IgD-negative memory B cell (primary cell): Measurements from ENCODE around the gene RSRC1. TPM values are rescaled to one million over a fixed set of nuclear protein-coding genes. Genes with fewer than 3 reads are reported as not detected.
"Not testable (repeated sequence)": the region's sequence is repeated elsewhere in the genome, so short reads cannot be mapped to it uniquely, and the experiment has no call there.

Experiments
- H3K27ac Mint-ChIP-seq, 3 donors: one replicate each; pipeline ENCODE4 v1.8.0; 2020 to 2022; ENCODE audit warnings: mild to moderate bottlenecking in 3 of 3, mixed read lengths in 3 of 3, moderate library complexity in 1 of 3
- H3K27me3 Mint-ChIP-seq: one replicate; pipeline ENCODE4 v1.8.0; 2021; ENCODE audit warnings: mixed read lengths
- H3K36me3 Mint-ChIP-seq: one replicate; pipeline ENCODE4 v1.8.0; 2020; ENCODE audit warnings: mild to moderate bottlenecking, mixed read lengths
- H3K4me1 Mint-ChIP-seq, 3 donors: one replicate each; pipeline ENCODE4 v1.8.0; 2020 to 2022; ENCODE audit warnings: mixed read lengths in 3 of 3, mild to moderate bottlenecking in 1 of 3
- H3K4me3 Mint-ChIP-seq, 4 donors: one replicate each; pipeline ENCODE4 v1.8.0; 2020 to 2022; ENCODE audit warnings: mild to moderate bottlenecking in 4 of 4, mixed read lengths in 4 of 4, moderate library complexity in 3 of 4
- H3K9me3 Mint-ChIP-seq, 3 donors: one replicate each; pipeline ENCODE4 v1.8.0; 2020 to 2021; ENCODE audit warnings: mixed read lengths in 3 of 3, mild to moderate bottlenecking in 1 of 3
- polyA plus RNA-seq: library from polyadenylated mRNA; unstranded; fragments of 300-500 nt; fragmentation: Illumina TruSeq; gene quantifications from one replicate; pipeline ENCODE4 v1.2.3, GENCODE V29; 2021

RSRC1 gene
- polyA plus RNA-seq, 1 donor from 2014 or later = 42.3 TPM

- H3K4me1 Mint-ChIP-seq, H3K4me3 Mint-ChIP-seq, H3K27ac Mint-ChIP-seq, H3K27me3 Mint-ChIP-seq: not testable (repeated sequence)
- Mint-ChIP-seq H3K36me3 (peaks cover 12% of the 10 kb centered on the region), H3K9me3 (peaks cover 6 to 12% (median 8%) of the 10 kb centered on the region in 3 donors)
Measured at GRCh38 chr3:158495398-158495902, 385.6 kb downstream of the RSRC1 start.

GRCh38 chr3:158505117-158505516 is 395.2 kb downstream of the RSRC1 start:
- Mint-ChIP-seq H3K4me3 (no peak overlapping the region), H3K27ac (no peak overlapping the region)

DNA sequence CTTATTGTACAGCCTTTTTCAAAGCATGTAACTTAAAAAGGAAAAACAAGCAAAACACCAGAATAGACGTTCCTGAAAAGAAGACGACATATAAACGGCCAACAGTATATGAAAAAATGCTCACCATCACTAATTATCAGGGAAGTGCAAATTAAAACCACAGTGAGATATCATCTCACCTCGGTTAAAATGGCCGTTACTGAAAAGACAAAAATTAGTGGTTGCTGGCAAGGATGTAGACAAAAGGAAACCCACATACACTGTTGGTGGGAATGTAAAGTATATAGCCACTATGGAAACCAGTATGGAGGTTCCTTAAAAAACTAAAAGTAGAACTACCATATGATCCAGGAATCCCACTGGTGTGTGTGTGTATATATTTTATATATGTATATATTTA is 396.6 kb downstream of the RSRC1 start:
- Mint-ChIP-seq H3K27ac (no peak overlapping the region), H3K36me3 (peaks cover 6% of the 10 kb centered on the region), H3K4me3 (no peak overlapping the region), H3K4me1 (no peaks in the 10 kb centered on the region), H3K9me3 (peaks cover 2 to 7% (median 6%) of the 10 kb centered on the region in 3 donors), H3K27me3 (no peaks in the 10 kb centered on the region)

More at GRCh38 chr3:158505117-158505516, 395.2 kb downstream of the RSRC1 start:
- Mint-ChIP-seq H3K36me3 (peaks cover 9% of the 10 kb centered on the region), H3K27me3 (no peaks in the 10 kb centered on the region), H3K9me3 (peaks cover 4 to 7% (median 7%) of the 10 kb centered on the region in 3 donors), H3K4me1 (no peaks in the 10 kb centered on the region)

- Mint-ChIP-seq H3K4me1 (no peaks in the 10 kb centered on the region), H3K36me3 (peaks cover 5% of the 10 kb centered on the region), H3K4me3 (no peak overlapping the region), H3K9me3 (peaks cover 4 to 7% (median 6%) of the 10 kb centered on the region in 3 donors), H3K27me3 (no peaks in the 10 kb centered on the region), H3K27ac (no peak overlapping the region)
Measured at GRCh38 chr3:158508481-158508880, 398.6 kb downstream of the RSRC1 start.

- H3K27me3 Mint-ChIP-seq = no peaks in the 10 kb centered on the region
- peaks cover 4 to 7% (median 6%) of the 10 kb centered on the region in 3 donors for H3K9me3 Mint-ChIP-seq
- H3K4me3 Mint-ChIP-seq = no peak overlapping the region
- peaks cover 5% of the 10 kb centered on the region for H3K36me3 Mint-ChIP-seq
- no peak overlapping the region for H3K27ac Mint-ChIP-seq
- no peaks in the 10 kb centered on the region for H3K4me1 Mint-ChIP-seq
Measured at GRCh38 chr3:158509891-158510290, 400.0 kb downstream of the RSRC1 start.

- H3K4me3 Mint-ChIP-seq, H3K9me3 Mint-ChIP-seq, H3K36me3 Mint-ChIP-seq, H3K27ac Mint-ChIP-seq, H3K27me3 Mint-ChIP-seq, H3K4me1 Mint-ChIP-seq: not testable (repeated sequence)
Measured at GRCh38 chr3:158516729-158517128, 406.8 kb downstream of the RSRC1 start.

DNA sequence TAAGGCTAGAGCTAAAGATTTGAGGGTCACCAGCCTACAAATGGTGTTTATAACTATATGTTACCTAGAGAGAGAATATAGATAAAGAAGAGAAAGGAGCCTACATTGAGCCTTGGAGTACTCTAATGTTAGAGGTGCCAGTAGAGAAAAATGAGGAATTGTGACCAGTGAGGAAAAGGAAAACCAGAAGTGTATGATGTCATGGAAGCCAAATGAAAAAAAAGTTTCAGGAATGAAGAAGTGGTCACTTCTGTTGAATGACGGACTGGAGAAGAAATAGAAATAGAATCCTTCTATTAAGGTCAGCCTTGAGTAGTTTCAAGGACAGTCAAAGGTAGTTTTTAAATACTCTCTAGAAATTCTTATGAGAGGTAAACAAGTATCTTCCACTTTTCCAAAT is 409.9 kb downstream of the RSRC1 start:
- H3K4me3 Mint-ChIP-seq = no peak overlapping the region
- peaks cover 10% of the 10 kb centered on the region for H3K36me3 Mint-ChIP-seq
- H3K27ac Mint-ChIP-seq = no peak overlapping the region
- H3K27me3 Mint-ChIP-seq = no peaks in the 10 kb centered on the region
- H3K9me3 Mint-ChIP-seq = peaks cover 0 to 2% (median 0%) of the 10 kb centered on the region in 3 donors
- H3K4me1 Mint-ChIP-seq = no peaks in the 10 kb centered on the region

- H3K9me3 Mint-ChIP-seq = peaks cover 0 to 2% (median 0%) of the 10 kb centered on the region in 3 donors
- no peak overlapping the region for H3K4me3 Mint-ChIP-seq
- H3K27me3 Mint-ChIP-seq = no peaks in the 10 kb centered on the region
- H3K4me1 Mint-ChIP-seq = no peaks in the 10 kb centered on the region
- no peak overlapping the region for H3K27ac Mint-ChIP-seq
- H3K36me3 Mint-ChIP-seq = peaks cover 10% of the 10 kb centered on the region
Measured at GRCh38 chr3:158520433-158520832, 410.5 kb downstream of the RSRC1 start.

DNA sequence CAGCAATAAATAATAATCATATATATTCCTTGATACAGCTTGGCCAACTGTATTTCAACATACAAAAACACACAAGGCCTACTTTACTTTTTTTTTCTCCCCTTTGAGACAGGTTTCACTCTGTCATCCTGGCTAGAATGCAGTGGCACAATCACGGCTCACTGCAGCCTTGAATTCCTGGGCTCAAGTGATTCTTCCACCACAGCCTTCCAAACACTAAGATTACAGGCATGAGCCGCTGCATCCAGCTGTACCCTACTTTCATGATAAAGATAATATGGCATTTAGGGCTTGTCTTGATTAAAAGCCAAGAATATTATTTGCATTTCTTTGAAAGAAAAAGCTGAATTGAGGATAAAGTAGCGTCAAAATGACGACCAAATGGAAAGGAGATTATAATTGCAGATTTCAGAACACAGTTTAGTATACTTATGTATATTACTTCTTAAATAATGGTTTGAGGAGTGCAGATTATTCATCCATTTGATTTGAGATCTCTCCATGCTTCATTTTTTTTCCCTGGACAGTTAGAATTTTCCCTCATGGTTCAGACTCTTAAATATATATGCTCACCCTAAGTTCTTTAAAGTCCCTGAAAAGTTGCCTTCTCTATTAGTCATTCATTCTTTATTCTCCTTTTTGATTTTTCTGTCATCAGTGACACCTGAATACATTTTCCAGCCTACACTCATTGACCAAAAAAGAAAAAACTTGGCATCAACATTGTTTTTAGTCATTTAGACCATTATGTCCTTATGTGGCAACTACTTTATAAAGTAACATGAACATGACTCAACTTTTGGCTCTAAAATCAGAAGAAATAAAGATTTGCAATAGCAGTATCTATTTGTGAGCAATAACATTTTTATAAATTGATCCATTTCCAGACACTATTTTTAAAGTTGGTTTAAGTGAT is 412.6 kb downstream of the RSRC1 start:
- Mint-ChIP-seq H3K27ac (no peak overlapping the region), H3K4me3 (no peak overlapping the region), H3K36me3 (peaks cover 6% of the 10 kb centered on the region), H3K9me3 (peaks cover 0 to 2% (median 0%) of the 10 kb centered on the region in 3 donors), H3K27me3 (no peaks in the 10 kb centered on the region), H3K4me1 (no peaks in the 10 kb centered on the region)

DNA sequence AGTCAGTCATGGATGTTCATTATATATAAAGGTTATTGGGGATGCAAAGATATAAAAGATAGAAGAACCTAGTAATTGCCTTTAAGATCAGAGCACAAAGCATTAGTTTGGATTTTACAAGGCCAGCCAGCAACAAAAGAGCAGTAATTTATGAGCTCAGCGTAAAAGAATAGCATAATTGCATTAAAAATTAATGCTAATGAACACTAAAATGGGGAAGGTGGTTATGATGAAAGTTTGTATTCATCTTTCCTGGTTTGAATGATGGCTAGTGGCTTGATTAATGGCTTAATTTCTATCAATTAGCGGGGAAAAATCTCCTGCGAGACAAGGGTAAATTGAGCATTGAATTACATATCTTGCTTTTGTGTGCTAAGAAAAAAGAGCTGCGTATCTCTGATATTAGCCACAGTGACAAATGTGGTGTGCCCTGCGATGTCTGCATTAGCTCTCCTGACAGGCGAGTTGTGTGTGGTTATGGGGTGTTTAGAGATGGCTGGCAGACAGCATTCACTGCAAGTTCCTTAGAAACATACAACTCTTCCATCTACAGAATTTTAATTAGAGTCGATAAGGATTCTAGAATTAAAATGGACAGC is 418.3 kb downstream of the RSRC1 start:
- H3K36me3 Mint-ChIP-seq = no peaks in the 10 kb centered on the region
- H3K27me3 Mint-ChIP-seq = no peaks in the 10 kb centered on the region

DNA sequence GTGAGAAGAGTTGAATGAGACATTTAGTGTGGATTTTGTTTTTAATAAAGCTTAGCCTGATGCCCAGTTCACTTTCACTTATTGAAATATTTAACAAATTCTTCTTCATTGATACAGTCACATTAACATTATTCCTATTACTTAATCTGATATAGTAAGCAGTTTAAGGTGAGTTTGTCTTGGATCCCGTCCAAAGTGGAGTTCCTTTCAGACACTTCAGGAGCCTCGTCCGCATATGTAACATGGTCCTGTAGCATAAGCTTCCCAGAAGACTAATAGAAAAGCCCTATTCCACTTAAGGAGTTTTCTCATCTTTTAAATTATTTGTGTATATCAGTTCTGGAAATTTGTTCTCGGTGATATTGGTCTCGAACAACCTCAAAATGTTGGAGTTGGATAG is 421.4 kb downstream of the RSRC1 start:
- peaks cover 0 to 2% (median 0%) of the 10 kb centered on the region in 3 donors for H3K4me1 Mint-ChIP-seq
- no peak overlapping the region for H3K27ac Mint-ChIP-seq
- no peaks in the 10 kb centered on the region for H3K9me3 Mint-ChIP-seq
- H3K4me3 Mint-ChIP-seq = no peak overlapping the region
- peaks cover 4% of the 10 kb centered on the region for H3K36me3 Mint-ChIP-seq
- no peaks in the 10 kb centered on the region for H3K27me3 Mint-ChIP-seq

More for the DNA sequence above, 418.3 kb downstream of the RSRC1 start:
- peaks cover 0 to 2% (median 0%) of the 10 kb centered on the region in 3 donors for H3K9me3 Mint-ChIP-seq
- H3K4me3 Mint-ChIP-seq = no peak overlapping the region
- peaks cover 0 to 2% (median 0%) of the 10 kb centered on the region in 3 donors for H3K4me1 Mint-ChIP-seq
- H3K27ac Mint-ChIP-seq = no peak overlapping the region

- H3K9me3 Mint-ChIP-seq = no peaks in the 10 kb centered on the region
- H3K27ac Mint-ChIP-seq = no peak overlapping the region
- peaks cover 4% of the 10 kb centered on the region for H3K36me3 Mint-ChIP-seq
- peaks cover 0 to 2% (median 0%) of the 10 kb centered on the region in 3 donors for H3K4me1 Mint-ChIP-seq
- H3K4me3 Mint-ChIP-seq = no peak overlapping the region
- no peaks in the 10 kb centered on the region for H3K27me3 Mint-ChIP-seq
Measured at GRCh38 chr3:158532099-158532734, 422.3 kb downstream of the RSRC1 start.

DNA sequence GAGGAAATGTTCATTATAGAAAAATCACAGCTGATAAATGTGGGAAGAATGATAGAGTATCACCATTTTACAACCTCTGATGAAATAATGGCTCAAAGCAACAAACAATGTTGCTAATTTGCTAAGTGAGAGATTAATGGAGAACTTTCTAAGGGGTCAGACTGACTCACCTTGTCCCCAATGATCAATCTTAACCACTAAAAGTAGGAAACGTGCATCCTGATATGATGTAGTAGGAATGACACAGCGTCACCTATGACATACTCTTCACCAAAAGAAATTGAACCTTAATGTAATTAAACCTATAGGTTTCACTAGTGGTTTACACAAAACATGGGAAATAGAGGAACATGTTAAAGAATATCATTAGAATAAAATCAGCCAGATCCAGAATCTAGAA is 426.0 kb downstream of the RSRC1 start:
- Mint-ChIP-seq H3K27ac (no peak overlapping the region), H3K4me1 (no peaks in the 10 kb centered on the region)

DNA sequence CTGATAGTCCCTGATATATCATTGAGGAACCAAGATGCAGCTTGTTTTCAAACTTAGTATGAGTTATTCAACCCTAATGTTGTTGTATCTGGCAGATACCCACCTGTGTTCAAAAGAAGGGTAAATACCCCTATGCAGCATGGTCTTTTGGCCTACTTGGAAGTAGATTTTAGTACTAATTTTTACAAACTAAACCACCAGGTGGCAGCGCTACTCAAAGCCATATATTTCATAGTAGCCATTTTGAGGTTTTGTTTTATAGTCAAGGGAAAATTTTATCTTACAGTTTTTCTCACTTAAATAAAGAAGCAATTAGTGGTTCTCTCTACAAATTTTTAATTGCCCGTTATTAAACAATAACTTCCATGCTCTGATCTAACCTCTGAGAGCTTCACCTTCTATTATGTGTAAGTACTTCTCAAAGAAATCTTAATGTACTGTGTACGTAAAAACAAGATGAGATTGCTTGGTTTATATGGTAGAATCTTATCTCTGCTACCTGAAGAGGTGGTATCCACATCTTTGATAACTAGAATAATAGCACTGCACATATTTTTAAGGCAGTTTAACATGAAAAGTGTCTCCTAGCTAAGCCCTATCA is 429.6 kb downstream of the RSRC1 start:
- no peak overlapping the region for H3K27ac Mint-ChIP-seq
- H3K4me1 Mint-ChIP-seq = no peaks in the 10 kb centered on the region
- no peak overlapping the region for H3K4me3 Mint-ChIP-seq
- no peaks in the 10 kb centered on the region for H3K27me3 Mint-ChIP-seq
- no peaks in the 10 kb centered on the region for H3K9me3 Mint-ChIP-seq
- H3K36me3 Mint-ChIP-seq = peaks cover 20% of the 10 kb centered on the region

More for the DNA sequence above, 426.0 kb downstream of the RSRC1 start:
- H3K9me3 Mint-ChIP-seq = no peaks in the 10 kb centered on the region
- no peak overlapping the region for H3K4me3 Mint-ChIP-seq
- peaks cover 9% of the 10 kb centered on the region for H3K36me3 Mint-ChIP-seq
- H3K27me3 Mint-ChIP-seq = no peaks in the 10 kb centered on the region

DNA sequence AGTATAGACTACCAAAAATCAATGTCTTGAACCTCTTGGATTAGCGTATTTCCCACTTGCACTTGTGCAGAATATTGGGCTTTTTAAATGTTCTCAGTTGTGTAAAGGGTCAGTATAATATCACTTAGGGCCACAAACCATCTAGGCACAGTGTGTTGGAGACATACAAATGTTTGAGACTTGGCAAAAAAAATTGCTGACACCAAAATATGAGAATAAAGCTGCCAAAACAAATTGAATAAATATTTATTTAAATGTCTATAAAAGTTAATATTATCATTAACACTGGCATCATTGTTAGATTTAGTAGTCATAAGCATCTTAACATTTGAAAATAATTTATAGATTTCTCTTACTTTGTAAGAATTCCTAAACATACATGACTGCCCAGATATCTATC is 430.2 kb downstream of the RSRC1 start:
- no peaks in the 10 kb centered on the region for H3K4me1 Mint-ChIP-seq
- H3K27me3 Mint-ChIP-seq = no peaks in the 10 kb centered on the region
- H3K36me3 Mint-ChIP-seq = peaks cover 20% of the 10 kb centered on the region
- H3K27ac Mint-ChIP-seq = no peak overlapping the region
- no peaks in the 10 kb centered on the region for H3K9me3 Mint-ChIP-seq
- no peak overlapping the region for H3K4me3 Mint-ChIP-seq
